HFFc6 (cell line): Measurements from ENCODE around the gene RGS21. TPM values are rescaled to one million over a fixed set of nuclear protein-coding genes. Genes with fewer than 3 reads are reported as not detected.

Experiments used
- DNase-seq: peaks from one replicate; pipeline ENCODE4 v3.0.0-alpha.2; 2018
- H3K27ac Mint-ChIP-seq: 2 replicates; pipeline ENCODE4 v1.8.0; 2020; ENCODE audit warnings: mild to moderate bottlenecking, mixed read lengths
- H3K27me3 Mint-ChIP-seq: 2 replicates; pipeline ENCODE4 v1.8.0; 2021; ENCODE audit warnings: mild to moderate bottlenecking, moderate library complexity, mixed read lengths; ENCODE audit not compliant: insufficient read depth
- H3K36me3 Mint-ChIP-seq: 2 replicates; pipeline ENCODE4 v1.8.0; 2021; ENCODE audit warnings: low read depth, mixed read lengths
- H3K4me1 Mint-ChIP-seq: 2 replicates; pipeline ENCODE4 v1.8.0; 2020; ENCODE audit warnings: low read depth, mixed read lengths
- H3K4me3 Mint-ChIP-seq: 2 replicates; pipeline ENCODE4 v1.8.0; 2020; ENCODE audit warnings: mild to moderate bottlenecking, moderate library complexity, mixed read lengths
- H3K9me3 Mint-ChIP-seq: 2 replicates; pipeline ENCODE4 v1.8.0; 2020; ENCODE audit warnings: mild to moderate bottlenecking, mixed read lengths
- total RNA-seq, 6 experiments: library from RNA; stranded (reverse); fragmentation: NEBNext Ultra II Directional; extraction: Animal tissue kit (Norgen Biotek cat#: 25700); gene quantifications; 2 replicates in 1 of 6; 3 replicates in 5 of 6; pipeline ENCODE4 v1.2.3, GENCODE V29; 2021
- TF ChIP-seq, protein P1 (sequence below): fragments of 200-600 bp; sonication (generic); IDR thresholded peaks from 2 replicates; pipeline ENCODE4 v1.5.0; 2021; ENCODE audit warnings: antibody characterized with exemption, mild to moderate bottlenecking

The RGS21 gene
- total RNA-seq, 6 experiments from 2014 or later, result not detected

DNA sequence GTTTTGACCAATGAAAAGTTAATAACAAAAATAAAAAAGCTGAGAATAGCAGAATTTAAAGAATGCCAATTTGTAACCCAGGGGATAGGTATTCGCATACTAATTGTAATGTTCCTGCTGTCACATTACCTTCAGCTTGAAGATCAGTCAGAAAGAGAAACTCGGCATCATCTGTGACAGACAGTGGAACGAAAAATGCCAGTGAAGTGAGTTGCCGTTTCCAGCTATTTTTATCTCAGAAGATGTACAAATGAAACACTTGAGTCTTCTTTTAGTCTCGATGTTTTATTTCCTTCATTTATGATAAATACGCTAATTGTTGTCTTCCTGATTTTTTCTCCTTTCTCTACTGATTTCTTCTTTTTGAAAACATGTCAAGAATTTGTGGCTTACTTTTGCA is 26.1 kb downstream of the RGS21 start:
- no peaks in the 10 kb centered on the region; the same call in 1 of the 2 replicates for H3K27me3 Mint-ChIP-seq

DNA sequence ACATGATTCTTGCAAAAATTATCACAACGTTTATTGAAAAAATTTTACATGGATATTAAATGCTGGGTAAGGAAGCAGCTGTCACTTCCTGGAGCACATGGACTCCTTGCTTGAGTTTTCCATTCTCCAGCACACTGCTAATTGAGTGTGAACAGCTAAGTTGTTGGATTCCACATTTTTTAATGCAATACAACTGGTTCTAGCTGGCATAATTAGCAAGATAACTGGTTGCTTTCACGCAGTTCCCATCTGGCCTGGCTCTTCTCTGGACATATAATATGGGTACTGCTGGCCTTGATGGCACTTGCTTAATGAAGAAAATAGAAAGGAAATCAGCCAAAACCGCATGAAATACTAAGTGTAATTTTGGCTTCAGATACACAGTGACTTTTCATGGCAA is 26.6 kb downstream of the RGS21 start:
- TF ChIP-seq, protein P1, sequence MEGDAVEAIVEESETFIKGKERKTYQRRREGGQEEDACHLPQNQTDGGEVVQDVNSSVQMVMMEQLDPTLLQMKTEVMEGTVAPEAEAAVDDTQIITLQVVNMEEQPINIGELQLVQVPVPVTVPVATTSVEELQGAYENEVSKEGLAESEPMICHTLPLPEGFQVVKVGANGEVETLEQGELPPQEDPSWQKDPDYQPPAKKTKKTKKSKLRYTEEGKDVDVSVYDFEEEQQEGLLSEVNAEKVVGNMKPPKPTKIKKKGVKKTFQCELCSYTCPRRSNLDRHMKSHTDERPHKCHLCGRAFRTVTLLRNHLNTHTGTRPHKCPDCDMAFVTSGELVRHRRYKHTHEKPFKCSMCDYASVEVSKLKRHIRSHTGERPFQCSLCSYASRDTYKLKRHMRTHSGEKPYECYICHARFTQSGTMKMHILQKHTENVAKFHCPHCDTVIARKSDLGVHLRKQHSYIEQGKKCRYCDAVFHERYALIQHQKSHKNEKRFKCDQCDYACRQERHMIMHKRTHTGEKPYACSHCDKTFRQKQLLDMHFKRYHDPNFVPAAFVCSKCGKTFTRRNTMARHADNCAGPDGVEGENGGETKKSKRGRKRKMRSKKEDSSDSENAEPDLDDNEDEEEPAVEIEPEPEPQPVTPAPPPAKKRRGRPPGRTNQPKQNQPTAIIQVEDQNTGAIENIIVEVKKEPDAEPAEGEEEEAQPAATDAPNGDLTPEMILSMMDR, result no peak
- Mint-ChIP-seq H3K4me3 (no peak overlapping the region), H3K27me3 (no peaks in the 10 kb centered on the region; the same call in 1 of the 2 replicates), H3K27ac (no peak overlapping the region), H3K36me3 (no peaks in the 10 kb centered on the region), H3K4me1 (no peaks in the 10 kb centered on the region), H3K9me3 (peaks cover 12% of the 10 kb centered on the region)
- no peak for DNase-seq

More for the DNA sequence above, 26.1 kb downstream of the RGS21 start:
- no peak overlapping the region for H3K4me3 Mint-ChIP-seq
- peaks cover 13% of the 10 kb centered on the region for H3K9me3 Mint-ChIP-seq
- no peaks in the 10 kb centered on the region for H3K36me3 Mint-ChIP-seq
- no peak for DNase-seq
- no peak overlapping the region for H3K27ac Mint-ChIP-seq
- H3K4me1 Mint-ChIP-seq, result no peaks in the 10 kb centered on the region
- TF ChIP-seq, protein P1, result no peak

DNA sequence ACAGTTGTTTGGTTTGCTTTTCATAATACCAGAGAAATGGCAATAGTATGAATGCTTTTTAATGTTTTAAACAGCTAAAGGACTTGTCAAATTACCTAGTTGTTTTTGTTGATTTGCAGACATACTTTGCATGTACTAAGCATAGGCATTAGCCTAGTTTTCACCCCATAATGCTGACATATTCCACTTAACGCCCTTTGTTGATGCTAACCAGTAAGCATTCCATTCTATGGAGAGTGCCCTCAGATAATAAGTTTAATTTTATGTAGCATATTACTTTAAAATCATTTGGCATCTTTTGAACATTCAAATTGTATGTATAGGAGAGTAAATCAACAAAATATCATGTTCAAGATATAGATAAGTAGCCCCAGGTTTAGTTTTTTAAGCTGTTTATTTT is 32.5 kb downstream of the RGS21 start:
- Mint-ChIP-seq H3K4me1 (no peaks in the 10 kb centered on the region), H3K27me3 (no peaks in the 10 kb centered on the region; the same call in 1 of the 2 replicates)

DNA sequence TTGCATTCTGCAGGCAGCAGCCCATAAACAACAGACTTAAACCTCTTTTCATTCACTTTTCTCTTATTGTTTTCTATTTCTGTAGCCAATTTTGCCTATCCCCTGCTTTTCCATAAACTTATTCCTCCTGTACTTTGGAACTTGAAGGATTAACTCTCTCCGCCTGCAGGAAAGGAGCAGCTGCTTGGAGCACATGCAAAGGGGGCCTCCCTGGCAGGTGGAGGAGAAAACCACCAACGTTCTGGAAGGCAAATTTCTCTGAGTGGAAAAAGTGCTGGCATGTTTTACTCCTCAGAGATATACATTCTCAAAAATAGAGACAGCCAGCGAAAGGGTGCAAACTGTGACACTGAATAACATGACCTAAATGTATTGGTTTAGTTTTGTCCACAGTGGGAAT is 33.6 kb downstream of the RGS21 start:
- no peaks in the 10 kb centered on the region for H3K36me3 Mint-ChIP-seq
- no peak overlapping the region for H3K27ac Mint-ChIP-seq
- no peaks in the 10 kb centered on the region for H3K4me1 Mint-ChIP-seq
- no peak for DNase-seq
- H3K9me3 Mint-ChIP-seq, result no peaks in the 10 kb centered on the region; the same call in 1 of the 2 replicates
- H3K4me3 Mint-ChIP-seq, result no peak overlapping the region
- no peaks in the 10 kb centered on the region; the same call in 1 of the 2 replicates for H3K27me3 Mint-ChIP-seq
- TF ChIP-seq, protein P1, result no peak

More for the DNA sequence above, 32.5 kb downstream of the RGS21 start:
- no peak for DNase-seq
- H3K27ac Mint-ChIP-seq, result no peak overlapping the region
- peaks cover 2% of the 10 kb centered on the region for H3K9me3 Mint-ChIP-seq
- H3K4me3 Mint-ChIP-seq, result no peak overlapping the region
- H3K36me3 Mint-ChIP-seq, result no peaks in the 10 kb centered on the region
- TF ChIP-seq, protein P1, result no peak

DNA sequence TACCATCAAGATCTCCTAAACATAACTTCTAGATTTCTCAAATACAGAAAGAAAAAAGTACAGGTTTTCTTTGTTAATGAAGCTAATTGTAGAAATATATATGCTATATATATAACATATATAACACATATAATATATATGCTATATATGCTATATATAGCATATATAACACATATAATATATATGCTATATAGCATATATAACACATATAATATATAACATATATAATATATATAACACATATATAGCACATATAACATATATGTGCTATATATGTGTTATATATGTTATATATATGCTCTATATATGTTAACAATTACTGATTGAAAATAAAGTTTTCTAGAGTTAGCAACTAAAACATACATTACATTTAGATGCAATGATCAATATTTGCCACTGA is 34.8 kb downstream of the RGS21 start:
- Mint-ChIP-seq H3K27ac (no peak overlapping the region), H3K36me3 (no peaks in the 10 kb centered on the region), H3K27me3 (no peaks in the 10 kb centered on the region), H3K9me3 (no peaks in the 10 kb centered on the region; the same call in 1 of the 2 replicates), H3K4me1 (no peaks in the 10 kb centered on the region), H3K4me3 (no peak overlapping the region)
- TF ChIP-seq, protein P1, result no peak
- DNase-seq, result no peak

DNA sequence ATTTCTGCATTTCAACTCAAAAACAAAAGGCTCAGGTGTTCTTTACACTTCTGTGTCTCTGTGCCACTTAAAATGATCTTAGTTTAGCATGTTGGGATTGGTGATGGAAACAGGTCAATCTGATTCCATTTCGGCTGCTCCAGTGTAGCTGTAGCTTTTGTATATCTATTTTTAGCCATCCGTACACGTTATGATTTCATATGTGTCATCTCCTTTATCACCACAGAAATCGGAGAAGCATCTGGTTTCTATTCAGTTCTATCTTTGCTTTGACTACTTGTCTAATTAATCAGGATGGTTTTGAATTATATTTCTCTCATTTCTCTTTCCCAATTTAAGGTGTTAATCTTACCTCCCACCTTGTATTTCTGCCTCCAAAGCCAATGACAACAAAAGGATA is 41.1 kb downstream of the RGS21 start:
- H3K9me3 Mint-ChIP-seq, result no peaks in the 10 kb centered on the region; the same call in 1 of the 2 replicates
- DNase-seq, result no peak

More for the DNA sequence above, 41.1 kb downstream of the RGS21 start:
- peaks cover 3% of the 10 kb centered on the region; the same call in 1 of the 2 replicates for H3K27me3 Mint-ChIP-seq
- H3K4me1 Mint-ChIP-seq, result no peaks in the 10 kb centered on the region
- H3K27ac Mint-ChIP-seq, result no peak overlapping the region
- TF ChIP-seq, protein P1, result no peak
- H3K4me3 Mint-ChIP-seq, result no peak overlapping the region
- no peaks in the 10 kb centered on the region for H3K36me3 Mint-ChIP-seq
